HCT116 (cell line): ENCODE results near the gene KLHL34. TPM values are rescaled to one million over a fixed set of nuclear protein-coding genes. Genes with fewer than 3 reads are reported as not detected.

ENCODE experiments used
- ATAC-seq: fragments of 200-7000 bp; cut with Tn5 transposase; 2 replicates; pipeline ENCODE4 v1.9.1; 2020; ENCODE audit warnings: mild to moderate bottlenecking, moderate library complexity
- BruUV-seq: library from RNA; stranded (reverse); fragments of 400-500 nt; replicated peaks from 2 replicates; lab custom pipeline; 2021; lab: Mats Ljungman, UMichigan
- CTCF ChIA-PET: fragments of 300-600 bp; sonication (Branson Sonifier 250); formaldehyde crosslinking; loops from one replicate; lab custom pipeline; 2021; ENCODE audit warnings: antibody characterized with exemption; lab: Charles Lee
- POLR2A ChIA-PET: fragments of 300-600, 350-600 bp; sonication (Branson Sonifier 250); formaldehyde crosslinking; loops from one replicate; lab custom pipeline; 2021; ENCODE audit warnings: antibody characterized with exemption; lab: Charles Lee
- RAD21 ChIA-PET, 2 experiments: fragments of 300-600 bp; sonication (Branson Sonifier 250); formaldehyde crosslinking; loops; one replicate each; lab custom pipeline; 2023; ENCODE audit warnings: low total read pairs in 2 of 2; ENCODE audit not compliant: uncharacterized antibody in 2 of 2, unreplicated experiment in 2 of 2, low non-redundant PET in 1 of 2; lab: Charles Lee
- DNase-seq: peaks from one replicate; pipeline ENCODE4 v3.0.0-alpha.2; 2010; ENCODE audit warnings: low read depth, low spot score
- H2AFZ ChIP-seq: fragments of 200-600 bp; shearing (Covaris generic), sonication (generic); 2 replicates; pipeline ENCODE4 v1.6.1; 2017; ENCODE audit warnings: low read depth, mixed run types, mixed read lengths, antibody characterized with exemption, low read length; ENCODE audit not compliant: poor library complexity, severe bottlenecking
- H3K27ac ChIP-seq: 2 replicates; pipeline ENCODE4 v1.5.1; 2012; ENCODE audit warnings: low read depth, low read length
- H3K27me3 ChIP-seq: fragments of 200-600 bp; sonication (generic); 2 replicates; pipeline ENCODE4 v1.6.1; 2016; ENCODE audit warnings: mixed run types, low read length, mixed read lengths; ENCODE audit not compliant: insufficient read depth
- H3K36me3 ChIP-seq, 2 experiments: fragments of 200-500 bp in 1 of 2; fragments of 200-600 bp in 1 of 2; sonication (Bioruptor generic) in 1 of 2; sonication (generic) in 1 of 2; 2 replicates each; pipeline versions ENCODE4 v1.5.1 to v1.6.1; 2014 to 2016; ENCODE audit warnings: low read length in 2 of 2, inconsistent platforms in 1 of 2, mixed read lengths in 1 of 2, mixed run types in 1 of 2; ENCODE audit not compliant: insufficient read depth in 2 of 2, control insufficient read depth in 1 of 2
- H3K4me1 ChIP-seq, 2 experiments: fragments of 200-600 bp in 1 of 2; sonication (generic) in 1 of 2; 2 replicates each; pipeline versions ENCODE4 v1.5.1 to v1.6.1; 2012 to 2017; ENCODE audit warnings: low read length in 2 of 2, inconsistent platforms in 1 of 2, mild to moderate bottlenecking in 1 of 2, mixed read lengths in 1 of 2, mixed run types in 1 of 2, moderate library complexity in 1 of 2; ENCODE audit not compliant: insufficient read depth in 2 of 2, control insufficient read depth in 1 of 2
- H3K4me2 ChIP-seq: fragments of 200-600 bp; sonication (generic); 2 replicates; pipeline ENCODE4 v1.6.1; 2017; ENCODE audit warnings: mixed run types, low read length, mixed read lengths
- H3K4me3 ChIP-seq, 2 experiments: fragments of 200-600 bp in 1 of 2; sonication (generic) in 1 of 2; replicated peaks in 1 of 2; 2 replicates each; pipeline ENCODE4 v1.5.1; 2011 to 2016; ENCODE audit warnings: low read length in 2 of 2, control low read depth in 1 of 2, low read depth in 1 of 2, mild to moderate bottlenecking in 1 of 2, mixed read lengths in 1 of 2, mixed run types in 1 of 2
- H3K79me2 ChIP-seq: fragments of 200-600 bp; sonication (generic); 2 replicates; pipeline ENCODE4 v1.6.1; 2017; ENCODE audit warnings: mild to moderate bottlenecking, mixed run types, low read length, moderate library complexity, mixed read lengths; ENCODE audit not compliant: insufficient read depth
- H3K9ac ChIP-seq: fragments of 200-600 bp; sonication (generic); 2 replicates; pipeline ENCODE4 v1.6.1; 2016; ENCODE audit warnings: low read length, mixed read lengths
- H3K9me2 ChIP-seq: fragments of 200-600 bp; sonication (generic), shearing (Covaris generic); 2 replicates; pipeline ENCODE4 v1.6.1; 2017; ENCODE audit warnings: mixed run types, mild to moderate bottlenecking, moderate library complexity; ENCODE audit not compliant: insufficient read depth
- H3K9me3 ChIP-seq, 2 experiments: fragments of 200-500 bp in 1 of 2; fragments of 200-600 bp in 1 of 2; sonication (Bioruptor generic) in 1 of 2; sonication (generic) in 1 of 2; 2 replicates each; pipeline ENCODE4 v1.6.1; 2014 to 2017; ENCODE audit warnings: low read length in 2 of 2, mixed read lengths in 2 of 2, inconsistent platforms in 1 of 2, low read depth in 1 of 2, mild to moderate bottlenecking in 1 of 2, mixed run types in 1 of 2, moderate library complexity in 1 of 2; ENCODE audit not compliant: control insufficient read depth in 1 of 2, insufficient read depth in 1 of 2
- H4K20me1 ChIP-seq: fragments of 200-600 bp; sonication (generic), shearing (Covaris generic); 2 replicates; pipeline ENCODE4 v1.6.1; 2017; ENCODE audit warnings: mixed run types, mild to moderate bottlenecking, moderate library complexity; ENCODE audit not compliant: insufficient read depth
- CBX3 ChIP-seq: IDR thresholded peaks from 2 replicates; pipeline ENCODE4 v1.6.1; 2012; ENCODE audit warnings: low read depth
- CEBPB ChIP-seq: IDR thresholded peaks from 2 replicates; pipeline ENCODE4 v1.6.1; 2012; ENCODE audit warnings: low read depth
- ELF1 ChIP-seq: IDR thresholded peaks from 2 replicates; pipeline ENCODE4 v1.6.1; 2012; ENCODE audit warnings: low read depth, borderline replicate concordance
- EZH2 ChIP-seq: fragments of 200-600 bp; sonication (generic); IDR thresholded peaks from 2 replicates; pipeline ENCODE4 v1.6.1; 2017; ENCODE audit warnings: antibody characterized with exemption, mixed run types
- EZH2phosphoT487 ChIP-seq: fragments of 200-600 bp; IDR thresholded peaks from 2 replicates; pipeline ENCODE4 v1.6.1; 2018; ENCODE audit warnings: antibody characterized with exemption, borderline replicate concordance
- FOSL1 ChIP-seq: IDR thresholded peaks from 2 replicates; pipeline ENCODE4 v1.6.1; 2012; ENCODE audit warnings: low read depth
- JUND ChIP-seq: IDR thresholded peaks from 2 replicates; pipeline ENCODE4 v1.6.1; 2012
- POLR2A ChIP-seq: IDR thresholded peaks from 2 replicates; pipeline ENCODE4 v1.7.0; 2011; ENCODE audit warnings: borderline replicate concordance; ENCODE audit not compliant: insufficient read depth, insufficient read length; ENCODE audit errors: extremely low read depth
- RAD21 ChIP-seq: IDR thresholded peaks from 2 replicates; pipeline ENCODE4 v1.6.1; 2012; ENCODE audit warnings: low read depth, mild to moderate bottlenecking
- SIN3A ChIP-seq: IDR thresholded peaks from 2 replicates; pipeline ENCODE4 v1.6.1; 2012; ENCODE audit warnings: low read depth
- SRF ChIP-seq: IDR thresholded peaks from 2 replicates; pipeline ENCODE4 v1.6.1; 2012; ENCODE audit warnings: low read depth
- TCF7L2 ChIP-seq: IDR thresholded peaks from 2 replicates; pipeline ENCODE4 v1.7.0; 2011; ENCODE audit warnings: borderline replicate concordance, inconsistent platforms; ENCODE audit not compliant: insufficient read depth, insufficient read length; ENCODE audit errors: extremely low read depth
- YY1 ChIP-seq: IDR thresholded peaks from 2 replicates; pipeline ENCODE4 v1.6.1; 2011; ENCODE audit warnings: low read length, low read depth, moderate library complexity, mild to moderate bottlenecking; ENCODE audit not compliant: insufficient replicate concordance; ENCODE audit errors: extremely low read depth
- ZFX ChIP-seq: fragments of 450-650 bp; IDR thresholded peaks from 2 replicates; pipeline ENCODE4 v1.6.1; 2017
- ZNF274 ChIP-seq: fragments of 200-500 bp; sonication (Bioruptor generic); IDR thresholded peaks from 2 replicates; pipeline ENCODE4 v1.6.1; 2014; ENCODE audit warnings: mild to moderate bottlenecking, low read depth, low read length, inconsistent platforms
- intact Hi-C: fragments of 100-400 bp; cut with micrococcal nuclease; formaldehyde crosslinking; loops from 2 replicates; pipeline ENCODE4 v1.10.0; 2022
- total RNA-seq: library from RNA; stranded (reverse); gene quantifications from one replicate; pipeline ENCODE4 v1.2.1, GENCODE V29; 2021; ENCODE audit not compliant: unreplicated experiment
- TF ChIP-seq, protein P1 (sequence below): IDR thresholded peaks from 2 replicates; pipeline ENCODE4 v1.6.1; 2012
- TF ChIP-seq, protein P2 (sequence below): IDR thresholded peaks from 2 replicates; pipeline ENCODE4 v1.6.1; 2012; ENCODE audit warnings: low read depth
- TF ChIP-seq, protein P3 (sequence below): IDR thresholded peaks from 2 replicates; pipeline ENCODE4 v1.6.1; 2012
- TF ChIP-seq, protein P4 (sequence below): IDR thresholded peaks from 2 replicates; pipeline ENCODE4 v1.6.1; 2011; ENCODE audit warnings: mild to moderate bottlenecking, low read length, moderate library complexity; ENCODE audit not compliant: insufficient replicate concordance; ENCODE audit errors: extremely low read depth

Gene KLHL34
- total RNA-seq, 1 experiment from 2014 or later: not detected

DNA sequence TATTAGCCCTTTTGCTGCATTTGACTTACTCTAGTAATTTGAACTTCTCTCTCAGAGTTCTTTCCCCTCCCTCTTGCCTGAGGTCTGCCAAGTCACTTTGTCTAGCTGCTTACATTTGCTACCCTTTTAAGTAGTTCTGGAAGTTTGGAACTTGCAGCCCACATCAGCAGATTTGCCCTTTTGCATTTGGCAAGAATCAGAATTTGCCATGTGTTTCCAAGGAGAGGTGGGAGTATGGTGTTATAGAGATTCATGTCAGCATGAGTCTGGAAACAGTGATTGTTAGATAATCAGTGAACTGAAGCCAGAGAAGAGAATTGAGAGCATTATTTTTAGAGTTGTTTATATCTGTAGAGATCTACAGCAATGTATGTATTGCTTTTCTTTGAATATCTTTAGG lies 52.1 kb downstream of the KLHL34 start:
- intact Hi-C loops: no loop called here
- H3K27ac ChIP-seq: no peak overlapping the region
- no peaks in the 10 kb centered on the region for H3K9me2 ChIP-seq
- DNase-seq: no peak
- TF ChIP-seq RAD21: no peak
- no peak for TF ChIP-seq EZH2phosphoT487
- TF ChIP-seq, protein P1, sequence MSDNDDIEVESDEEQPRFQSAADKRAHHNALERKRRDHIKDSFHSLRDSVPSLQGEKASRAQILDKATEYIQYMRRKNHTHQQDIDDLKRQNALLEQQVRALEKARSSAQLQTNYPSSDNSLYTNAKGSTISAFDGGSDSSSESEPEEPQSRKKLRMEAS: no peak
- no peak for TF ChIP-seq EZH2
- TF ChIP-seq, protein P2, sequence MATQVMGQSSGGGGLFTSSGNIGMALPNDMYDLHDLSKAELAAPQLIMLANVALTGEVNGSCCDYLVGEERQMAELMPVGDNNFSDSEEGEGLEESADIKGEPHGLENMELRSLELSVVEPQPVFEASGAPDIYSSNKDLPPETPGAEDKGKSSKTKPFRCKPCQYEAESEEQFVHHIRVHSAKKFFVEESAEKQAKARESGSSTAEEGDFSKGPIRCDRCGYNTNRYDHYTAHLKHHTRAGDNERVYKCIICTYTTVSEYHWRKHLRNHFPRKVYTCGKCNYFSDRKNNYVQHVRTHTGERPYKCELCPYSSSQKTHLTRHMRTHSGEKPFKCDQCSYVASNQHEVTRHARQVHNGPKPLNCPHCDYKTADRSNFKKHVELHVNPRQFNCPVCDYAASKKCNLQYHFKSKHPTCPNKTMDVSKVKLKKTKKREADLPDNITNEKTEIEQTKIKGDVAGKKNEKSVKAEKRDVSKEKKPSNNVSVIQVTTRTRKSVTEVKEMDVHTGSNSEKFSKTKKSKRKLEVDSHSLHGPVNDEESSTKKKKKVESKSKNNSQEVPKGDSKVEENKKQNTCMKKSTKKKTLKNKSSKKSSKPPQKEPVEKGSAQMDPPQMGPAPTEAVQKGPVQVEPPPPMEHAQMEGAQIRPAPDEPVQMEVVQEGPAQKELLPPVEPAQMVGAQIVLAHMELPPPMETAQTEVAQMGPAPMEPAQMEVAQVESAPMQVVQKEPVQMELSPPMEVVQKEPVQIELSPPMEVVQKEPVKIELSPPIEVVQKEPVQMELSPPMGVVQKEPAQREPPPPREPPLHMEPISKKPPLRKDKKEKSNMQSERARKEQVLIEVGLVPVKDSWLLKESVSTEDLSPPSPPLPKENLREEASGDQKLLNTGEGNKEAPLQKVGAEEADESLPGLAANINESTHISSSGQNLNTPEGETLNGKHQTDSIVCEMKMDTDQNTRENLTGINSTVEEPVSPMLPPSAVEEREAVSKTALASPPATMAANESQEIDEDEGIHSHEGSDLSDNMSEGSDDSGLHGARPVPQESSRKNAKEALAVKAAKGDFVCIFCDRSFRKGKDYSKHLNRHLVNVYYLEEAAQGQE: no peak
- TF ChIP-seq, protein P3, sequence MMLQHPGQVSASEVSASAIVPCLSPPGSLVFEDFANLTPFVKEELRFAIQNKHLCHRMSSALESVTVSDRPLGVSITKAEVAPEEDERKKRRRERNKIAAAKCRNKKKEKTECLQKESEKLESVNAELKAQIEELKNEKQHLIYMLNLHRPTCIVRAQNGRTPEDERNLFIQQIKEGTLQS: no peak
- no peak for TF ChIP-seq JUND
- TF ChIP-seq YY1: no peak
- no peak for TF ChIP-seq POLR2A
- TF ChIP-seq ZNF274: no peak
- TF ChIP-seq ZFX: no peak
- no peak for TF ChIP-seq CEBPB
- no peak for TF ChIP-seq TCF7L2
- no peak for TF ChIP-seq FOSL1
- no peak for TF ChIP-seq CBX3
- no peak for TF ChIP-seq ELF1
- TF ChIP-seq, protein P4, sequence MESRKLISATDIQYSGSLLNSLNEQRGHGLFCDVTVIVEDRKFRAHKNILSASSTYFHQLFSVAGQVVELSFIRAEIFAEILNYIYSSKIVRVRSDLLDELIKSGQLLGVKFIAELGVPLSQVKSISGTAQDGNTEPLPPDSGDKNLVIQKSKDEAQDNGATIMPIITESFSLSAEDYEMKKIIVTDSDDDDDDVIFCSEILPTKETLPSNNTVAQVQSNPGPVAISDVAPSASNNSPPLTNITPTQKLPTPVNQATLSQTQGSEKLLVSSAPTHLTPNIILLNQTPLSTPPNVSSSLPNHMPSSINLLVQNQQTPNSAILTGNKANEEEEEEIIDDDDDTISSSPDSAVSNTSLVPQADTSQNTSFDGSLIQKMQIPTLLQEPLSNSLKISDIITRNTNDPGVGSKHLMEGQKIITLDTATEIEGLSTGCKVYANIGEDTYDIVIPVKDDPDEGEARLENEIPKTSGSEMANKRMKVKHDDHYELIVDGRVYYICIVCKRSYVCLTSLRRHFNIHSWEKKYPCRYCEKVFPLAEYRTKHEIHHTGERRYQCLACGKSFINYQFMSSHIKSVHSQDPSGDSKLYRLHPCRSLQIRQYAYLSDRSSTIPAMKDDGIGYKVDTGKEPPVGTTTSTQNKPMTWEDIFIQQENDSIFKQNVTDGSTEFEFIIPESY: no peak
- TF ChIP-seq SIN3A: no peak
- no peak for TF ChIP-seq SRF
- no peaks in the 10 kb centered on the region for H3K27me3 ChIP-seq
- POLR2A ChIA-PET: no interaction called here
- no TSS peak for BruUV-seq
- H3K4me3 ChIP-seq: no peak overlapping the region
- no peak for ATAC-seq
- H4K20me1 ChIP-seq: no peaks in the 10 kb centered on the region
- RAD21 ChIA-PET: no interaction called here
- H3K9ac ChIP-seq: no peak overlapping the region
- no peak overlapping the region for H2AFZ ChIP-seq
- H3K36me3 ChIP-seq: no peaks in the 10 kb centered on the region
- H3K4me1 ChIP-seq: no peaks in the 10 kb centered on the region
- no peaks in the 10 kb centered on the region for H3K79me2 ChIP-seq
- CTCF ChIA-PET: no interaction called here
- H3K9me3 ChIP-seq: no peaks in the 10 kb centered on the region
- no peak overlapping the region for H3K4me2 ChIP-seq
